GM06990 (cell line): Measurements from ENCODE around the gene PATE2.

Experiments
- DNase-seq: peaks from one replicate; pipeline ENCODE4 v3.0.0-alpha.2; 2011; ENCODE audit not compliant: insufficient read length; ENCODE audit errors: extremely low read depth
- H3K27me3 ChIP-seq: replicated peaks from 2 replicates; pipeline ENCODE4 v1.6.0; 2011; ENCODE audit warnings: low read length; ENCODE audit not compliant: control insufficient read depth, insufficient read depth
- H3K36me3 ChIP-seq: 2 replicates; pipeline ENCODE4 v1.5.1; 2011; ENCODE audit warnings: low read length; ENCODE audit not compliant: control insufficient read depth, insufficient read depth
- H3K4me3 ChIP-seq: replicated peaks from 2 replicates; pipeline ENCODE4 v1.5.1; 2011; ENCODE audit warnings: low read depth, mild to moderate bottlenecking, control low read depth, low read length
- CTCF ChIP-seq: IDR thresholded peaks from 2 replicates; pipeline ENCODE4 v1.5.1; 2011; ENCODE audit warnings: low read length, control low read depth, mild to moderate bottlenecking, inconsistent platforms; ENCODE audit not compliant: insufficient read depth, poor library complexity, severe bottlenecking

PATE2 gene

GRCh38 chr11:125787827-125788226, 9.2 kb upstream of the PATE2 start, which contains the start of gene PATE3:
TSS of gene PATE3 (plus strand) at chr11:125788127. CDS start at chr11:125788152, 25 bp downstream.
- Histone ChIP-seq H3K4me3 (no peak within 1 kb of the TSS), H3K36me3 (no peaks in the 10 kb centered on the region), H3K27me3 (no peaks in the 10 kb centered on the region)
- TF ChIP-seq CTCF, result no peak
- DNase-seq, result no peak

GRCh38 chr11:125784678-125785077, 6.0 kb upstream of the PATE2 start:
- no peaks in the 10 kb centered on the region for H3K27me3 ChIP-seq
- no peak overlapping the region for H3K4me3 ChIP-seq
- no peaks in the 10 kb centered on the region for H3K36me3 ChIP-seq
- no peak for TF ChIP-seq CTCF
- no peak for DNase-seq

- no peak overlapping the region for H3K4me3 ChIP-seq
- TF ChIP-seq CTCF, result no peak
- no peaks in the 10 kb centered on the region for H3K36me3 ChIP-seq
- no peak for DNase-seq
- no peaks in the 10 kb centered on the region; the same call in 1 of the 2 replicates for H3K27me3 ChIP-seq
Measured at GRCh38 chr11:125777309-125777708, 1.3 kb downstream of the PATE2 start.

DNA sequence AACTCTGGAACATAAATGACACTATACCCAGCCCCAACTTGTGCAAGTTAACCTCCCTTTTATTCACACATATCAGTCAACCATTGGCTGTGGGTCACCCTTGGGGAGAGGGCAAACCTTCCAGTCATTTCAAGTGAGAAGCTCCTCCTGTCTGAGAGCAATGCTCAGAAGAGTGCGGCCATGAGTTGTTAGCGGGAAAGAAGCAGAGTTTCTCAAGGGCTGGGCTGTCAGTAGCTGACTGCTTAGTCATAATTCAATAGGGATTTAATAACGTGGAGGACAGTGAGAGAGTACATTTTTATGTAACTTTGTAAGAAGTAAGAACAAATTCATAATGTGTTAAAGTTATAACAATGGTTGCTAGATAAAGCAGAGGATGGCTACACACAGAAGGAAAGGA, 5.1 kb downstream of the PATE2 start:
- DNase-seq, result no peak
- Histone ChIP-seq H3K27me3 (no peaks in the 10 kb centered on the region; the same call in none of the 2 replicates), H3K4me3 (no peak overlapping the region), H3K36me3 (no peaks in the 10 kb centered on the region)
- no peak for TF ChIP-seq CTCF

DNA sequence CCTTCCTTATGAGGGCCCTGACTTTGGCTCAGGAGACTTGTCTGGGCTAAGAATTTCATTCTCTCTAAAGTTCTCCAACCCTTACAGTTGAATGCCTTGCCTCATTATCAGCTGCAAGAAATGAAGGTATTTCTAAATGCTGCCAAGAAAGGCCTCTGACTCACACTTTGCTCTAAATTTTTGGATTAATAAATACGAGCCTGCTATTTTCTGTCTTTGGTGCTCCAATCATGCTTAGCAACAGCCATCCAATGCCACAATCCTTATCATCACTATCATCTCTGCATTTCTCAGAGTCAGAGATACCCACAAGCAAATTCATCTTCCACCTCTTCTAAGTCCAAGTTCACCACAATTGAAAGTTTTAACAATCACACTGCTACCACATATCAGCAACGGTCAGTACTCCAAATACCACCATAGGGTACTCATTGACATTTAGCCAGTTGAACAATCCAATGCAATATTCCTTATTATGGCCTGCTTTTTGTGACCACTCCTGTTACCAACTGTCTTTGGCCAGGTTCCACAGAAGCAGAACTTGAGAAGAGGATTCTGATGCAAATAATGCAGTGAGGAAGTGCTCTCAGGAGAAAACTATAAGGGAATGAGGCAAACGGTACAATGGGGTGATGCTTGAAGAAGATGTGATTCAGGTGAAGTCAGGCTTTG, 5.7 kb downstream of the PATE2 start:
- Histone ChIP-seq H3K36me3 (no peaks in the 10 kb centered on the region), H3K4me3 (no peak overlapping the region), H3K27me3 (no peaks in the 10 kb centered on the region; the same call in 1 of the 2 replicates)
- TF ChIP-seq CTCF, result no peak
- no peak for DNase-seq

- TF ChIP-seq CTCF, result no peak
- H3K36me3 ChIP-seq, result no peaks in the 10 kb centered on the region
- no peak for DNase-seq
- no peaks in the 10 kb centered on the region; the same call in 1 of the 2 replicates for H3K27me3 ChIP-seq
- no peak overlapping the region for H3K4me3 ChIP-seq
Measured at GRCh38 chr11:125770583-125770982, 8.0 kb downstream of the PATE2 start.
